HUES48 (cell line): ENCODE measurements around the gene GATA5.

ENCODE experiments used
- H3K27ac ChIP-seq: one replicate; pipeline ENCODE4 v1.7.0; 2013; ENCODE audit warnings: low read depth, low read length, inconsistent platforms
- H3K27me3 ChIP-seq: 2 replicates; pipeline ENCODE4 v1.6.1; 2013; ENCODE audit warnings: mild to moderate bottlenecking, low read length; ENCODE audit not compliant: control insufficient read depth, insufficient read depth
- H3K36me3 ChIP-seq: 2 replicates; pipeline ENCODE4 v1.6.1; 2013; ENCODE audit warnings: low read length; ENCODE audit not compliant: control insufficient read depth, insufficient read depth
- H3K4me1 ChIP-seq: 2 replicates; pipeline ENCODE4 v1.6.1; 2013; ENCODE audit warnings: mild to moderate bottlenecking, low read length; ENCODE audit not compliant: control insufficient read depth, insufficient read depth
- H3K4me3 ChIP-seq: 2 replicates; pipeline ENCODE4 v1.5.1; 2013; ENCODE audit warnings: mild to moderate bottlenecking, low read depth, low read length
- H3K9ac ChIP-seq: 2 replicates; pipeline ENCODE4 v1.6.1; 2013; ENCODE audit warnings: mild to moderate bottlenecking, low read depth, low read length, moderate library complexity
- H3K9me3 ChIP-seq: 2 replicates; pipeline ENCODE4 v1.6.1; 2013; ENCODE audit warnings: low read length; ENCODE audit not compliant: control insufficient read depth, insufficient read depth

The GATA5 gene

GRCh38 chr20:62458275-62459251, 17.2 kb downstream of the GATA5 start:
- Histone ChIP-seq H3K4me1 (no peaks in the 10 kb centered on the region), H3K27ac (no peak overlapping the region), H3K9ac (no peak overlapping the region), H3K9me3 (no peaks in the 10 kb centered on the region), H3K36me3 (no peaks in the 10 kb centered on the region), H3K4me3 (no peak overlapping the region), H3K27me3 (no peaks in the 10 kb centered on the region)

GRCh38 chr20:62457831-62458230, 18.0 kb downstream of the GATA5 start:
- Histone ChIP-seq H3K27me3 (no peaks in the 10 kb centered on the region), H3K9me3 (no peaks in the 10 kb centered on the region), H3K4me3 (no peak overlapping the region), H3K36me3 (no peaks in the 10 kb centered on the region), H3K4me1 (no peaks in the 10 kb centered on the region), H3K27ac (no peak overlapping the region), H3K9ac (no peak overlapping the region)

- Histone ChIP-seq H3K9ac (no peak overlapping the region), H3K4me1 (no peaks in the 10 kb centered on the region), H3K4me3 (no peak overlapping the region), H3K27me3 (no peaks in the 10 kb centered on the region), H3K9me3 (no peaks in the 10 kb centered on the region), H3K27ac (no peak overlapping the region), H3K36me3 (no peaks in the 10 kb centered on the region)
Measured at GRCh38 chr20:62457098-62457497, 18.7 kb downstream of the GATA5 start.

- Histone ChIP-seq H3K4me3 (no peak overlapping the region), H3K9ac (no peak overlapping the region), H3K36me3 (no peaks in the 10 kb centered on the region), H3K27me3 (no peaks in the 10 kb centered on the region), H3K9me3 (no peaks in the 10 kb centered on the region), H3K4me1 (no peaks in the 10 kb centered on the region), H3K27ac (no peak overlapping the region)
Measured at GRCh38 chr20:62455929-62456328, 19.9 kb downstream of the GATA5 start.

GRCh38 chr20:62454904-62455636, 20.7 kb downstream of the GATA5 start:
- no peak overlapping the region for H3K4me3 ChIP-seq
- H3K9ac ChIP-seq = no peak overlapping the region

GRCh38 chr20:62453186-62453808, 22.5 kb downstream of the GATA5 start:
- no peaks in the 10 kb centered on the region for H3K4me1 ChIP-seq

More at GRCh38 chr20:62454904-62455636, 20.7 kb downstream of the GATA5 start:
- Histone ChIP-seq H3K36me3 (no peaks in the 10 kb centered on the region), H3K9me3 (no peaks in the 10 kb centered on the region), H3K4me1 (no peaks in the 10 kb centered on the region), H3K27ac (no peak overlapping the region), H3K27me3 (no peaks in the 10 kb centered on the region)

GRCh38 chr20:62452475-62453095, 23.2 kb downstream of the GATA5 start:
- H3K36me3 ChIP-seq = no peaks in the 10 kb centered on the region
- H3K4me1 ChIP-seq = no peaks in the 10 kb centered on the region
- H3K27me3 ChIP-seq = no peaks in the 10 kb centered on the region
- H3K4me3 ChIP-seq = no peak overlapping the region
- H3K9ac ChIP-seq = no peak overlapping the region
- H3K27ac ChIP-seq = no peak overlapping the region
- no peaks in the 10 kb centered on the region for H3K9me3 ChIP-seq

More at GRCh38 chr20:62453186-62453808, 22.5 kb downstream of the GATA5 start:
- no peaks in the 10 kb centered on the region for H3K9me3 ChIP-seq
- no peak overlapping the region for H3K4me3 ChIP-seq
- H3K36me3 ChIP-seq = no peaks in the 10 kb centered on the region
- no peak overlapping the region for H3K9ac ChIP-seq
- no peaks in the 10 kb centered on the region for H3K27me3 ChIP-seq
- no peak overlapping the region for H3K27ac ChIP-seq

GRCh38 chr20:62451970-62452369, 23.8 kb downstream of the GATA5 start:
- Histone ChIP-seq H3K4me3 (no peak overlapping the region), H3K36me3 (no peaks in the 10 kb centered on the region), H3K27ac (no peak overlapping the region), H3K27me3 (no peaks in the 10 kb centered on the region), H3K9ac (no peak overlapping the region), H3K9me3 (no peaks in the 10 kb centered on the region), H3K4me1 (no peaks in the 10 kb centered on the region)

GRCh38 chr20:62451156-62451767, 24.5 kb downstream of the GATA5 start:
- no peak overlapping the region for H3K27ac ChIP-seq
- H3K9ac ChIP-seq = no peak overlapping the region
- H3K36me3 ChIP-seq = no peaks in the 10 kb centered on the region
- no peaks in the 10 kb centered on the region for H3K4me1 ChIP-seq
- H3K27me3 ChIP-seq = no peaks in the 10 kb centered on the region
- H3K4me3 ChIP-seq = no peak overlapping the region
- no peaks in the 10 kb centered on the region for H3K9me3 ChIP-seq

GRCh38 chr20:62449951-62450691, 25.7 kb downstream of the GATA5 start:
- H3K27ac ChIP-seq = no peak overlapping the region
- H3K4me3 ChIP-seq = no peak overlapping the region
- no peaks in the 10 kb centered on the region for H3K9me3 ChIP-seq
- H3K4me1 ChIP-seq = no peaks in the 10 kb centered on the region
- H3K9ac ChIP-seq = no peak overlapping the region
- no peaks in the 10 kb centered on the region for H3K36me3 ChIP-seq
- no peaks in the 10 kb centered on the region for H3K27me3 ChIP-seq
